SK-N-SH treated with all-trans-retinoic acid at 6 μM for 48 hours (cell line): ENCODE results near the gene BPIFB1.

ENCODE experiments used
- ARNTL ChIP-seq: fragments of 450-650 bp; formaldehyde crosslinking; IDR thresholded peaks from 2 replicates; pipeline ENCODE4 v1.5.0; 2020; ENCODE audit warnings: low read depth, mild to moderate bottlenecking, moderate library complexity, borderline replicate concordance
- BACH2 ChIP-seq: fragments of 250-450 bp; sonication (Bioruptor Pico); IDR thresholded peaks from 2 replicates; pipeline ENCODE4 v1.9.0; 2021; ENCODE audit warnings: mild to moderate bottlenecking, borderline replicate concordance
- ESRRG ChIP-seq: fragments of 250-450 bp; sonication (Bioruptor Pico); IDR thresholded peaks from 2 replicates; pipeline ENCODE4 v1.6.1; 2021; ENCODE audit warnings: mild to moderate bottlenecking
- ZFP3 ChIP-seq: fragments of 250-450 bp; sonication (Bioruptor Pico); IDR thresholded peaks from 2 replicates; pipeline ENCODE4 v1.5.0; 2020; ENCODE audit warnings: mild to moderate bottlenecking, moderate library complexity
- ZFP30 ChIP-seq: fragments of 450-650 bp; formaldehyde crosslinking; IDR thresholded peaks from 2 replicates; pipeline ENCODE4 v1.5.0; 2022; ENCODE audit warnings: mild to moderate bottlenecking, moderate library complexity
- ZNF70 ChIP-seq: fragments of 450-650 bp; formaldehyde crosslinking; IDR thresholded peaks from 2 replicates; pipeline ENCODE4 v1.5.0; 2020; ENCODE audit warnings: mild to moderate bottlenecking, moderate library complexity
- ZNF8 ChIP-seq: fragments of 450-650 bp; formaldehyde crosslinking; IDR thresholded peaks from 2 replicates; pipeline ENCODE4 v1.5.0; 2020; ENCODE audit warnings: mild to moderate bottlenecking, moderate library complexity
- TF ChIP-seq, protein P1 (sequence below): fragments of 250-450 bp; sonication (Bioruptor Pico); IDR thresholded peaks from 2 replicates; pipeline ENCODE4 v1.8.0; 2020; ENCODE audit warnings: mild to moderate bottlenecking, moderate library complexity, borderline replicate concordance
- TF ChIP-seq, protein P2 (sequence below): fragments of 250-450 bp; sonication (Bioruptor Pico); IDR thresholded peaks from 2 replicates; pipeline ENCODE4 v1.8.0; 2021; ENCODE audit warnings: low read depth, mild to moderate bottlenecking, moderate library complexity, borderline replicate concordance

DNA sequence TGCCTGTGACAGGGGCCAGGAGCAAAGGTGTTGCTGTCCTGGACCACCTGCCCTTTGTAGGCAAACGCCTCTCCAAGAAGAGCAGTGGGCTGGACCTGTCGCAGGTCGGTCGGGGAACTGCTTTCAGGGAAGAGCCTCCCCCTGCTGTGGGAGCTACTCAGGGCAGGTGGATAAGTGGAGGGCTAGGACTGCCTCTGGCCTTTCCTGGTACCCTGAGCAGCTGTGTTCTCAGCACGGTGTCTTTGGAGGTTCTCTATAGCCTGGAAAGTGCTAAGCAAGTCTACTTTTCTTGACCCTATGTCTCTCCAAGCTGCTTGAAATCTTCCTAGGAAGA lies 35.0 kb downstream of the BPIFB1 start:
- TF ChIP-seq ZNF8 (CRISPR knock-in tag) (no peak), ZFP30 (CRISPR knock-in tag) (no peak), ARNTL (CRISPR knock-in tag) (no peak), ZNF70 (CRISPR knock-in tag) (no peak), BACH2 (CRISPR knock-in tag) (no peak), ZFP3 (CRISPR knock-in tag) (no peak), ESRRG (CRISPR knock-in tag) (no peak)
- TF ChIP-seq, protein P1, sequence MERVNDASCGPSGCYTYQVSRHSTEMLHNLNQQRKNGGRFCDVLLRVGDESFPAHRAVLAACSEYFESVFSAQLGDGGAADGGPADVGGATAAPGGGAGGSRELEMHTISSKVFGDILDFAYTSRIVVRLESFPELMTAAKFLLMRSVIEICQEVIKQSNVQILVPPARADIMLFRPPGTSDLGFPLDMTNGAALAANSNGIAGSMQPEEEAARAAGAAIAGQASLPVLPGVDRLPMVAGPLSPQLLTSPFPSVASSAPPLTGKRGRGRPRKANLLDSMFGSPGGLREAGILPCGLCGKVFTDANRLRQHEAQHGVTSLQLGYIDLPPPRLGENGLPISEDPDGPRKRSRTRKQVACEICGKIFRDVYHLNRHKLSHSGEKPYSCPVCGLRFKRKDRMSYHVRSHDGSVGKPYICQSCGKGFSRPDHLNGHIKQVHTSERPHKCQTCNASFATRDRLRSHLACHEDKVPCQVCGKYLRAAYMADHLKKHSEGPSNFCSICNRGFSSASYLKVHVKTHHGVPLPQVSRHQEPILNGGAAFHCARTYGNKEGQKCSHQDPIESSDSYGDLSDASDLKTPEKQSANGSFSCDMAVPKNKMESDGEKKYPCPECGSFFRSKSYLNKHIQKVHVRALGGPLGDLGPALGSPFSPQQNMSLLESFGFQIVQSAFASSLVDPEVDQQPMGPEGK, result no peak
- TF ChIP-seq, protein P2, sequence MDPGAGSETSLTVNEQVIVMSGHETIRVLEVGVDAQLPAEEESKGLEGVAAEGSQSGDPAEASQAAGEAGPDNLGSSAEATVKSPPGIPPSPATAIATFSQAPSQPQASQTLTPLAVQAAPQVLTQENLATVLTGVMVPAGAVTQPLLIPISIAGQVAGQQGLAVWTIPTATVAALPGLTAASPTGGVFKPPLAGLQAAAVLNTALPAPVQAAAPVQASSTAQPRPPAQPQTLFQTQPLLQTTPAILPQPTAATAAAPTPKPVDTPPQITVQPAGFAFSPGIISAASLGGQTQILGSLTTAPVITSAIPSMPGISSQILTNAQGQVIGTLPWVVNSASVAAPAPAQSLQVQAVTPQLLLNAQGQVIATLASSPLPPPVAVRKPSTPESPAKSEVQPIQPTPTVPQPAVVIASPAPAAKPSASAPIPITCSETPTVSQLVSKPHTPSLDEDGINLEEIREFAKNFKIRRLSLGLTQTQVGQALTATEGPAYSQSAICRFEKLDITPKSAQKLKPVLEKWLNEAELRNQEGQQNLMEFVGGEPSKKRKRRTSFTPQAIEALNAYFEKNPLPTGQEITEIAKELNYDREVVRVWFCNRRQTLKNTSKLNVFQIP (CRISPR knock-in tag), result no peak
